Measurements from ENCODE around the gene RMND5B. TPM values are rescaled to one million over a fixed set of nuclear protein-coding genes. Genes with fewer than 3 reads are reported as not detected.

RMND5B gene
- total RNA-seq, 2 experiments from 2014 or later = 12.0 to 13.8 TPM

DNA sequence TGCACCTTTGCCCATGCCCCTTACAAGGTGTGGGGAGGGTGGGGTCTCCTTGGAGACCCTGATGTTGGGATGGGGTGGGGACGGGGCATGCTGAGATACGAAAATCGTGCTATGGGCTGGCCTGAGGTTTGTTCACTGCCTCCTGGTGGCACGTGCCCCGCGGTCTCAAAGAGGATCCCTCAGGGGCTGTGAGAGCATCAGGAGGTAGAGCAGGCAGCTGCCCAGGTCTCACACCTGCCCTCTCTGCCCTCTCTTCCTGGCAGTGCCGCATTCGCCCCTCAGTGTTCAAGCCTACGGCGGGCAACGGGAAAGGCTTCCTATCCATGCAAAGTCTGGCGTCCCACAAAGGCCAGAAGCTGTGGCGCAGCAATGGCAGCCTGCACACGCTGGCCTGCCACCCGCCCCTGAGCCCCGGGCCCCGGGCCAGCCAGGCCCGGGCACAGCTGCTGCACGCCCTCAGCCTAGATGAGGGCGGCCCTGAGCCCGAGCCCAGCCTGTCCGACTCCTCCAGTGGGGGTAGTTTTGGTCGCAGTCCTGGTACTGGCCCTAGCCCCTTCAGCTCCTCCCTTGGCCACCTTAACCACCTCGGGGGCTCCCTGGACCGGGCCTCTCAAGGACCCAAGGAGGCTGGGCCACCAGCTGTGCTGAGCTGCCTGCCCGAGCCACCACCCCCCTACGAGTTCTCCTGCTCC, 10.8 kb upstream of the RMND5B start:
- H3K9me3 Mint-ChIP-seq = no peaks in the 10 kb centered on the region
- no peak overlapping the region for H3K27ac ChIP-seq (ENCODE audit: low read depth in 1 of 2, low read length in 2 of 2)
- peaks cover 0 to 3% of the 10 kb centered on the region in 2 experiments for H3K9me3 ChIP-seq (ENCODE audit: control insufficient read depth in 1 of 2, insufficient read depth in 1 of 2, low read length in 2 of 2)
- CTCF ChIA-PET = interaction anchor here (0.6 to 2.2 kb wide), 15 partner anchors 10 to 113 kb away, joined by 3 to 17 read pairs (median 4); partner anchors contain the start of genes NHP2, PHYKPL and RMND5B
- no peaks in the 10 kb centered on the region for H3K27me3 Mint-ChIP-seq
- no peak overlapping the region for H3K4me3 Mint-ChIP-seq
- H3K36me3 ChIP-seq (ENCODE audit: insufficient read depth, low read length) = no peaks in the 10 kb centered on the region
- intact Hi-C loops (cut with DNase I, micrococcal nuclease) = loop anchor here in 1 of 2 experiments (2.0 kb wide), 1 partner anchor 27 kb away; no protein-coding TSS in a partner anchor
- TF ChIP-seq, protein P1, sequence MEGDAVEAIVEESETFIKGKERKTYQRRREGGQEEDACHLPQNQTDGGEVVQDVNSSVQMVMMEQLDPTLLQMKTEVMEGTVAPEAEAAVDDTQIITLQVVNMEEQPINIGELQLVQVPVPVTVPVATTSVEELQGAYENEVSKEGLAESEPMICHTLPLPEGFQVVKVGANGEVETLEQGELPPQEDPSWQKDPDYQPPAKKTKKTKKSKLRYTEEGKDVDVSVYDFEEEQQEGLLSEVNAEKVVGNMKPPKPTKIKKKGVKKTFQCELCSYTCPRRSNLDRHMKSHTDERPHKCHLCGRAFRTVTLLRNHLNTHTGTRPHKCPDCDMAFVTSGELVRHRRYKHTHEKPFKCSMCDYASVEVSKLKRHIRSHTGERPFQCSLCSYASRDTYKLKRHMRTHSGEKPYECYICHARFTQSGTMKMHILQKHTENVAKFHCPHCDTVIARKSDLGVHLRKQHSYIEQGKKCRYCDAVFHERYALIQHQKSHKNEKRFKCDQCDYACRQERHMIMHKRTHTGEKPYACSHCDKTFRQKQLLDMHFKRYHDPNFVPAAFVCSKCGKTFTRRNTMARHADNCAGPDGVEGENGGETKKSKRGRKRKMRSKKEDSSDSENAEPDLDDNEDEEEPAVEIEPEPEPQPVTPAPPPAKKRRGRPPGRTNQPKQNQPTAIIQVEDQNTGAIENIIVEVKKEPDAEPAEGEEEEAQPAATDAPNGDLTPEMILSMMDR (IDR thresholded peaks at IDR 0.05) = no peak
- POLR2A ChIA-PET = interaction anchor here (0.7 to 2.4 kb wide), 7 partner anchors 11 to 84 kb away, joined by 3 to 14 read pairs (median 8); partner anchors contain the start of genes HNRNPAB, NHP2 and RMND5B
- no peak overlapping the region for H3K4me3 ChIP-seq (ENCODE audit: low read length)
- ATAC-seq (ENCODE audit: poor library complexity) = no peak
- peaks cover 64% of the 10 kb centered on the region for H3K4me1 ChIP-seq (ENCODE audit: insufficient read depth, low read length)
- no peak overlapping the region for H3K27ac Mint-ChIP-seq
- no peak for DNase-seq
- H3K4me1 Mint-ChIP-seq (ENCODE audit: low read depth) = peaks cover 38% of the 10 kb centered on the region
- peaks cover 0 to 7% of the 10 kb centered on the region in 2 experiments for H3K27me3 ChIP-seq (ENCODE audit: control insufficient read depth in 1 of 2, insufficient read depth in 2 of 2, low read length in 2 of 2)
- no peaks in the 10 kb centered on the region for H3K36me3 Mint-ChIP-seq (ENCODE audit: low read depth)

DNA sequence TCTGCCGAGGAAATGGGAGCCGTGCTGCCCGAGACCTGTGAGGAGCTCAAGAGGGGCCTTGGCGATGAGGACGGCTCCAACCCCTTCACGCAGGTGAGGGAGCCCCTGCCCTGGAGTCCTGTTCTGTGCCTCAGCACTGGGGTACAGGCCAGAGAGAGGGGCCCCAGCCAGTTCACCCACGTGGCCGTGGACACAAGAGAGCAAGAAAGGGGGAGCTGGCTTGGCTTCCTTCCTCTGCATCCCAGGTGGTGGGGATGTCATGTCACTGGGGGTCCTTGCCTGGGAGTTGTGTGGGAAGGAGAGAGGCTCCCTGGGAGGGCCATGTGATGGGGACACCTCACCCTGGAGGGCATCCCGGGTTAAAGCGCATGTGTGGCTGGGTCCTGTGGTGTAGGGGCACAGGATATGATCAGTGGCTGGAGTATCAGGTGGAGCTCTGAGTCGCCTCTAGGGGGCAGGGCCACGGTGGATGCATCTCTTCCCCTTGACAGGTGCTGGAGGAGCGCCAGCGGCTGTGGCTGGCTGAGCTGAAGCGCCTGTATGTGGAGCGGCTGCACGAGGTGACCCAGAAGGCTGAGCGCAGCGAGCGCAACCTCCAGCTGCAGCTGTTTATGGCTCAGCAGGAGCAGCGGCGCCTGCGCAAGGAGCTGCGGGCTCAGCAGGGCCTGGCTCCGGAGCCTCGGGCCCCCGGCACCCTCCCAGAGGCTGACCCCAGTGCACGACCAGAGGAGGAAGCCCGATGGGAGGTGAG, 10.0 kb upstream of the RMND5B start:
- intact Hi-C loops (cut with DNase I, micrococcal nuclease) = loop anchor here (1.0 to 2.0 kb wide), 2 partner anchors 26 kb away; no protein-coding TSS in a partner anchor
- DNase-seq (peak; percentile 80 to 94 (median 88)), ATAC-seq (ENCODE audit: poor library complexity) (peak; percentile 92)
- H3K27me3 ChIP-seq (ENCODE audit: control insufficient read depth in 1 of 2, insufficient read depth in 2 of 2, low read length in 2 of 2) = peaks cover 0 to 4% of the 10 kb centered on the region in 2 experiments
- no peaks in the 10 kb centered on the region for H3K36me3 ChIP-seq (ENCODE audit: insufficient read depth, low read length)
- no peaks in the 10 kb centered on the region for H3K36me3 Mint-ChIP-seq (ENCODE audit: low read depth)
- H3K4me1 Mint-ChIP-seq (ENCODE audit: low read depth) = peaks cover 30% of the 10 kb centered on the region
- no peaks in the 10 kb centered on the region for H3K9me3 Mint-ChIP-seq
- ChIA-PET POLR2A (interaction anchor here (0.6 to 2.4 kb wide), 13 partner anchors 10 to 1786 kb away, joined by 3 to 14 read pairs (median 4); partner anchors contain the start of genes HNRNPAB, NHP2 and RMND5B), CTCF (interaction anchor here (0.6 to 2.2 kb wide), 17 partner anchors 9 to 112 kb away, joined by 3 to 17 read pairs (median 4); partner anchors contain the start of genes HNRNPAB, NHP2, PHYKPL and RMND5B)
- H3K27ac Mint-ChIP-seq = peak overlapping the region; percentile 72
- no peak overlapping the region for H3K27ac ChIP-seq (ENCODE audit: low read depth in 1 of 2, low read length in 2 of 2)
- peaks cover 57% of the 10 kb centered on the region for H3K4me1 ChIP-seq (ENCODE audit: insufficient read depth, low read length)
- TF ChIP-seq, protein P1 (IDR thresholded peaks at IDR 0.05) = peak; percentile 73
- H3K9me3 ChIP-seq (ENCODE audit: control insufficient read depth in 1 of 2, insufficient read depth in 1 of 2, low read length in 2 of 2) = peaks cover 0 to 3% of the 10 kb centered on the region in 2 experiments
- H3K4me3 ChIP-seq (ENCODE audit: low read length) = peak overlapping the region; percentile 40
- peak overlapping the region; percentile 76 for H3K4me3 Mint-ChIP-seq
- H3K27me3 Mint-ChIP-seq = no peaks in the 10 kb centered on the region

All from CD4-positive, alpha-beta T cell (primary cell).